PFSK-1 (cell line): ENCODE results near the gene CRYGA.

ENCODE experiments used
- FOXP2 ChIP-seq: optimal IDR thresholded peaks from 2 replicates; pipeline ENCODE3; 2011; ENCODE audit warnings: borderline replicate concordance, control low read depth, inconsistent platforms; ENCODE audit not compliant: insufficient read depth; ENCODE audit errors: extremely low read length, extremely low read depth
- POLR2AphosphoS5 ChIP-seq: IDR thresholded peaks from 2 replicates; pipeline ENCODE4 v1.6.1; 2012; ENCODE audit warnings: low read depth, mild to moderate bottlenecking, control low read depth, low read length, moderate library complexity
- REST ChIP-seq, 2 experiments: IDR thresholded peaks; 2 replicates each; pipeline versions ENCODE4 v1.6.1 to v1.8.0; 2011 to 2012; ENCODE audit warnings: low read depth in 2 of 2, low read length in 2 of 2, control low read depth in 1 of 2, inconsistent platforms in 1 of 2, mild to moderate bottlenecking in 1 of 2, moderate library complexity in 1 of 2; ENCODE audit not compliant: insufficient read depth in 1 of 2
- SIN3A ChIP-seq: IDR thresholded peaks from 2 replicates; pipeline ENCODE4 v1.6.1; 2012; ENCODE audit warnings: mild to moderate bottlenecking, low read length, moderate library complexity, borderline replicate concordance; ENCODE audit not compliant: insufficient read depth
- TAF1 ChIP-seq: IDR thresholded peaks from 2 replicates; pipeline ENCODE4 v1.6.1; 2012; ENCODE audit warnings: low read length, control low read depth, borderline replicate concordance; ENCODE audit not compliant: insufficient read depth

Gene CRYGA

GRCh38 chr2:208150956-208151355, 12.4 kb downstream of the CRYGA start:
- no peak for TF ChIP-seq FOXP2
- TF ChIP-seq POLR2AphosphoS5 = no peak
- no peak for TF ChIP-seq TAF1
- no peak for TF ChIP-seq REST (IDR thresholded peaks at IDR 0.05; ENCODE audit: insufficient read depth in 1 of 2, low read depth in 2 of 2, low read length in 2 of 2)
- TF ChIP-seq SIN3A = no peak

- TF ChIP-seq POLR2AphosphoS5 = no peak
- TF ChIP-seq SIN3A = no peak
- no peak for TF ChIP-seq TAF1
- no peak for TF ChIP-seq FOXP2
- TF ChIP-seq REST (IDR thresholded peaks at IDR 0.05; ENCODE audit: insufficient read depth in 1 of 2, low read depth in 2 of 2, low read length in 2 of 2) = no peak
Measured at GRCh38 chr2:208150094-208150493, 13.3 kb downstream of the CRYGA start.

GRCh38 chr2:208148803-208149202, 14.6 kb downstream of the CRYGA start:
- TF ChIP-seq SIN3A (no peak), REST (IDR thresholded peaks at IDR 0.05; ENCODE audit: insufficient read depth in 1 of 2, low read depth in 2 of 2, low read length in 2 of 2) (no peak), POLR2AphosphoS5 (no peak), FOXP2 (no peak), TAF1 (no peak)

- TF ChIP-seq SIN3A = no peak
- no peak for TF ChIP-seq POLR2AphosphoS5
- no peak for TF ChIP-seq REST (IDR thresholded peaks at IDR 0.05; ENCODE audit: insufficient read depth in 1 of 2, low read depth in 2 of 2, low read length in 2 of 2)
- no peak for TF ChIP-seq FOXP2
- no peak for TF ChIP-seq TAF1
Measured at GRCh38 chr2:208147759-208148158, 15.6 kb downstream of the CRYGA start.

- no peak for TF ChIP-seq TAF1
- no peak for TF ChIP-seq POLR2AphosphoS5
- TF ChIP-seq SIN3A = no peak
- TF ChIP-seq REST (IDR thresholded peaks at IDR 0.05; ENCODE audit: insufficient read depth in 1 of 2, low read depth in 2 of 2, low read length in 2 of 2) = no peak
- no peak for TF ChIP-seq FOXP2
Measured at GRCh38 chr2:208147008-208147407, 16.4 kb downstream of the CRYGA start.
